Fibroblast of lung (primary cell): Measurements from ENCODE around the gene ZC3H12D. TPM values are rescaled to one million over a fixed set of nuclear protein-coding genes. Genes with fewer than 3 reads are reported as not detected.

Experiments used
- DNase-seq, 2 donors: peaks; one replicate each; pipeline versions ENCODE4 v3.0.0 to v3.0.0-alpha.2; 2010; ENCODE audit warnings: low read depth in 2 of 2
- H2AFZ ChIP-seq: 2 replicates; pipeline ENCODE4 v1.5.1; 2012; ENCODE audit warnings: low read length, control low read depth, inconsistent platforms
- H3K27ac ChIP-seq: 2 replicates; pipeline ENCODE4 v1.5.1; 2011; ENCODE audit warnings: low read length, control low read depth; ENCODE audit not compliant: insufficient read depth
- H3K27me3 ChIP-seq: 2 replicates; pipeline ENCODE4 v1.5.1; 2011; ENCODE audit warnings: mild to moderate bottlenecking, low read length; ENCODE audit not compliant: control insufficient read depth, insufficient read depth
- H3K36me3 ChIP-seq: 2 replicates; pipeline ENCODE4 v1.5.1; 2011; ENCODE audit warnings: low read length; ENCODE audit not compliant: control insufficient read depth, insufficient read depth
- H3K4me1 ChIP-seq: 2 replicates; pipeline ENCODE4 v1.5.1; 2011; ENCODE audit warnings: low read length; ENCODE audit not compliant: control insufficient read depth, insufficient read depth; ENCODE audit errors: extremely low read depth
- H3K4me2 ChIP-seq: 2 replicates; pipeline ENCODE4 v1.5.1; 2011; ENCODE audit warnings: low read length, control low read depth; ENCODE audit not compliant: insufficient read depth; ENCODE audit errors: extremely low read depth
- H3K4me3 ChIP-seq, 4 experiments: fragments of 200-600 bp in 1 of 4; sonication (generic) in 1 of 4; replicated peaks in 1 of 4; 2 replicates each; pipeline ENCODE4 v1.5.1; 2011 to 2016; ENCODE audit warnings: low read length in 4 of 4, low read depth in 3 of 4, mild to moderate bottlenecking in 3 of 4, control low read depth in 2 of 4, inconsistent platforms in 1 of 4, mixed read lengths in 1 of 4; ENCODE audit not compliant: insufficient read depth in 1 of 4; ENCODE audit errors: control extremely low read depth in 1 of 4
- H3K79me2 ChIP-seq: 2 replicates; pipeline ENCODE4 v1.5.1; 2012; ENCODE audit warnings: mild to moderate bottlenecking, low read length, inconsistent platforms; ENCODE audit not compliant: control insufficient read depth, insufficient read depth
- H3K9ac ChIP-seq: 2 replicates; pipeline ENCODE4 v1.5.1; 2011; ENCODE audit warnings: mild to moderate bottlenecking, low read length, control low read depth; ENCODE audit not compliant: insufficient read depth
- H3K9me3 ChIP-seq: 2 replicates; pipeline ENCODE4 v1.5.1; 2012; ENCODE audit warnings: low read depth, low read length; ENCODE audit not compliant: control insufficient read depth, insufficient read depth
- H4K20me1 ChIP-seq: 2 replicates; pipeline ENCODE4 v1.5.1; 2011; ENCODE audit warnings: low read length; ENCODE audit not compliant: control insufficient read depth, insufficient read depth; ENCODE audit errors: extremely low read depth
- CTCF ChIP-seq, 2 donors: IDR thresholded peaks in 1 of 2; conservative IDR thresholded peaks in 1 of 2; 1 replicate in 1 of 2; 2 replicates in 1 of 2; pipeline ENCODE4 v1.5.1; 2011 to 2012; ENCODE audit warnings: low read length in 2 of 2, control low read depth in 1 of 2, inconsistent platforms in 1 of 2, low read depth in 1 of 2, mild to moderate bottlenecking in 1 of 2
- EZH2 ChIP-seq: IDR thresholded peaks from 2 replicates; pipeline ENCODE4 v1.5.1; 2012; ENCODE audit warnings: low read length, control low read depth, mild to moderate bottlenecking; ENCODE audit errors: missing control alignments
- polyA minus RNA-seq: library from RNA; depleted of rRNA, polyadenylated mRNA; stranded (reverse); fragments of >200 nt; gene quantifications from 2 replicates; pipeline ENCODE4 v1.2.3, GENCODE V29; 2011; ENCODE audit warnings: low replicate concordance
- polyA plus RNA-seq, 2 donors: library from polyadenylated mRNA; depleted of rRNA in 1 of 2; stranded (reverse) in 1 of 2; unstranded in 1 of 2; fragments of >200 nt; gene quantifications; 2 replicates each; pipeline ENCODE4 v1.2.1, GENCODE V29; 2011 to 2012; ENCODE audit warnings: missing spikeins in 1 of 2
- total RNA-seq: library from RNA; depleted of rRNA; stranded (reverse); fragments of >200 nt; gene quantifications from 2 replicates; pipeline ENCODE4 v1.2.1, GENCODE V29; 2014

The ZC3H12D gene
- total RNA-seq: under 0.01 and 0.17 TPM in 2 replicates
- polyA plus RNA-seq: 0.01 TPM in 1 of 2 replicates, not detected in the other
- not detected in 2 replicates for polyA plus RNA-seq (2012)
- not detected in 2 replicates for polyA minus RNA-seq

- no peak within 1 kb of the TSS for H3K4me3 ChIP-seq
- no peaks in the 10 kb centered on the region for H3K79me2 ChIP-seq
- H3K9ac ChIP-seq: no peak within 1 kb of the TSS
- no peaks in the 10 kb centered on the region for H3K27me3 ChIP-seq
- H3K36me3 ChIP-seq: no peaks in the 10 kb centered on the region
- no peak within 1 kb of the TSS for H3K27ac ChIP-seq
- H3K4me2 ChIP-seq: no peak within 1 kb of the TSS
- no peak for TF ChIP-seq CTCF (conservative IDR thresholded peaks at IDR 0.05 in 1 of 2, IDR thresholded peaks at IDR 0.05 in 1 of 2; ENCODE audit: low read depth in 1 of 2, low read length in 2 of 2)
- TF ChIP-seq EZH2: no peak
- H3K9me3 ChIP-seq: no peaks in the 10 kb centered on the region
- H2AFZ ChIP-seq: no peak within 1 kb of the TSS
- no peaks in the 10 kb centered on the region for H3K4me1 ChIP-seq
- H4K20me1 ChIP-seq: no peaks in the 10 kb centered on the region
- peak; percentile 44 to 60 for DNase-seq
These were observed at the start of gene ZC3H12D for GRCh38 chr6:149484733-149485700. Gene ZC3H12D (minus strand): TSS chr6:149485014. CDS start chr6:149474543, 10,471 bp downstream.

- H3K4me3 ChIP-seq: no peak overlapping the region
- DNase-seq: no peak
- H4K20me1 ChIP-seq: no peaks in the 10 kb centered on the region
- no peak overlapping the region for H2AFZ ChIP-seq
- H3K79me2 ChIP-seq: no peaks in the 10 kb centered on the region
- no peak overlapping the region for H3K4me2 ChIP-seq
- no peak for TF ChIP-seq CTCF (conservative IDR thresholded peaks at IDR 0.05 in 1 of 2, IDR thresholded peaks at IDR 0.05 in 1 of 2; ENCODE audit: low read depth in 1 of 2, low read length in 2 of 2)
- no peak for TF ChIP-seq EZH2
- no peaks in the 10 kb centered on the region for H3K9me3 ChIP-seq
- H3K36me3 ChIP-seq: peaks cover 3% of the 10 kb centered on the region
- H3K4me1 ChIP-seq: no peaks in the 10 kb centered on the region
- no peak overlapping the region for H3K27ac ChIP-seq
- H3K27me3 ChIP-seq: no peaks in the 10 kb centered on the region
- H3K9ac ChIP-seq: no peak overlapping the region
These were observed 44.8 kb upstream of the ZC3H12D start for GRCh38 chr6:149529650-149530049.

GRCh38 chr6:149515494-149515893 lies 30.7 kb upstream of the ZC3H12D start:
- Histone ChIP-seq H3K4me2 (no peak overlapping the region), H2AFZ (no peak overlapping the region), H3K9ac (no peak overlapping the region), H3K36me3 (no peaks in the 10 kb centered on the region), H3K4me3 (no peak overlapping the region), H3K9me3 (no peaks in the 10 kb centered on the region), H3K27ac (no peak overlapping the region), H3K79me2 (no peaks in the 10 kb centered on the region), H3K4me1 (no peaks in the 10 kb centered on the region), H4K20me1 (no peaks in the 10 kb centered on the region), H3K27me3 (no peaks in the 10 kb centered on the region)
- no peak for TF ChIP-seq EZH2
- TF ChIP-seq CTCF (conservative IDR thresholded peaks at IDR 0.05 in 1 of 2, IDR thresholded peaks at IDR 0.05 in 1 of 2; ENCODE audit: low read depth in 1 of 2, low read length in 2 of 2): no peak
- DNase-seq: no peak
